ENCODE measurements around the gene LTBP2.

LTBP2 gene

GRCh38 chr14:74610866-74611649 is 979 bp downstream of the LTBP2 start:
- DNase-seq: no peak

- no peak for DNase-seq
These were observed 1.7 kb downstream of the LTBP2 start for GRCh38 chr14:74610199-74610865.

- no peak for DNase-seq
These were observed 2.3 kb downstream of the LTBP2 start for GRCh38 chr14:74609721-74610120.

- DNase-seq: peak; percentile 98
These were observed 3.0 kb downstream of the LTBP2 start for GRCh38 chr14:74608959-74609611.

- no peak for DNase-seq
These were observed 5.3 kb downstream of the LTBP2 start for GRCh38 chr14:74606727-74607126.

- no peak for DNase-seq
These were observed 6.4 kb downstream of the LTBP2 start for GRCh38 chr14:74605531-74606223.

GRCh38 chr14:74604911-74605310 is 7.1 kb downstream of the LTBP2 start:
- no peak for DNase-seq

GRCh38 chr14:74604157-74604556 is 7.9 kb downstream of the LTBP2 start:
- DNase-seq: no peak

- no peak for DNase-seq
These were observed 10.1 kb downstream of the LTBP2 start for GRCh38 chr14:74601982-74602381.

- peak; percentile 45 for DNase-seq
These were observed 12.1 kb downstream of the LTBP2 start for GRCh38 chr14:74599946-74600345.

GRCh38 chr14:74599321-74599761 is 12.7 kb downstream of the LTBP2 start:
- no peak for DNase-seq

- DNase-seq: no peak
These were observed 15.1 kb downstream of the LTBP2 start for GRCh38 chr14:74596741-74597450.

- no peak for DNase-seq
These were observed 16.9 kb downstream of the LTBP2 start for GRCh38 chr14:74595006-74595735.

- no peak for DNase-seq
These were observed 17.4 kb downstream of the LTBP2 start for GRCh38 chr14:74594606-74595005.

GRCh38 chr14:74594029-74594428 is 18.0 kb downstream of the LTBP2 start:
- no peak for DNase-seq

GRCh38 chr14:74593241-74593953 is 18.6 kb downstream of the LTBP2 start:
- no peak for DNase-seq

GRCh38 chr14:74592476-74593201 is 19.4 kb downstream of the LTBP2 start:
- no peak for DNase-seq

- no peak for DNase-seq
These were observed 20.1 kb downstream of the LTBP2 start for GRCh38 chr14:74591899-74592298.

- DNase-seq: no peak
These were observed 20.6 kb downstream of the LTBP2 start for GRCh38 chr14:74591394-74591793.

- DNase-seq: no peak
These were observed 22.7 kb downstream of the LTBP2 start for GRCh38 chr14:74589291-74589879.

Measured in NCI-H1694 (cell line).